Activated T-helper 2 cell treated with anti-CD3 and anti-CD28 coated beads, Interferon-gamma antibody, Interleukin-2, Interleukin-4, amounts not matched to agents 10 μg/mL and 5 μg/mL and 100 μg/mL, durations not matched to agents 14 hours and 24 hours and 36 hours (primary cell): ENCODE data around the gene ATP6V1A. TPM values are rescaled to one million over a fixed set of nuclear protein-coding genes. Genes with fewer than 3 reads are reported as not detected.
"Not testable (repeated sequence)": the region's sequence is repeated elsewhere in the genome, so short reads cannot be mapped to it uniquely, and the experiment has no call there.

Experiments
- DNase-seq: peaks from one replicate; pipeline ENCODE4 v3.0.0; 2021; ENCODE audit warnings: low spot score
- H3K27ac Mint-ChIP-seq: one replicate; pipeline ENCODE4 v1.8.0; 2021; ENCODE audit warnings: mixed read lengths
- H3K27me3 Mint-ChIP-seq: one replicate; pipeline ENCODE4 v1.8.0; 2021; ENCODE audit warnings: low read depth, mixed read lengths
- H3K36me3 Mint-ChIP-seq: one replicate; pipeline ENCODE4 v1.8.0; 2021; ENCODE audit warnings: low read depth, mixed read lengths
- H3K4me1 Mint-ChIP-seq: one replicate; pipeline ENCODE4 v1.8.0; 2021; ENCODE audit warnings: low read depth, mixed read lengths
- H3K4me3 Mint-ChIP-seq: one replicate; pipeline ENCODE4 v1.8.0; 2021; ENCODE audit warnings: low read depth, mild to moderate bottlenecking, moderate library complexity, mixed read lengths
- H3K9me3 Mint-ChIP-seq: one replicate; pipeline ENCODE4 v1.8.0; 2021; ENCODE audit warnings: mixed read lengths
- intact Hi-C: fragments of 100-400 bp; cut with micrococcal nuclease; formaldehyde crosslinking; loops from one replicate; pipeline ENCODE4 v1.15.1; 2023
- total RNA-seq: library from RNA; stranded (reverse); gene quantifications from 2 replicates; pipeline ENCODE4 v1.2.3, GENCODE V29; 2022

The ATP6V1A gene
- total RNA-seq, 1 donor from 2014 or later, result 35.7 TPM

DNA sequence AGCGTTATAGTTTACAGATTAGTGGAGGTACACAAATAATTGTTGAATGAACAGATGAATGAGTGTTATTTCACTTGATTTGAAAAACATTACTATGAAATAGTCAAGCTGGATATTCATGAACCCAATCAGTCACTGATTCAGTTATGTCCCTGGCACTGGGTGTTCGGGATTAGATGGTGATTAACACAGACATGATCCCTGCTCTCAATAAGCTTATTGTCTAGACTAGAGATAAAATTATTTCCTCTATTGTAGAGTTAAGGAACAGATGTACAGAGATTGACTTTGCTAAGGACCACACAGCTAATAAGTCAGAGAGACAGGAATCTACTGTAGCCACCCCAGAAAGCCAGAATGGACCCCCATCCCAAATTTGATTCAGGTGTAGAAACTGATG lies 92.7 kb downstream of the ATP6V1A start:
- intact Hi-C loops, result loop anchor here (2.0 kb wide), 1 partner anchor 217 kb away; the partner anchor contains the start of genes CCDC191 and QTRT2
- no peaks in the 10 kb centered on the region for H3K36me3 Mint-ChIP-seq
- peak overlapping the region; percentile 76 for H3K4me3 Mint-ChIP-seq
- H3K9me3 Mint-ChIP-seq, result no peaks in the 10 kb centered on the region
- H3K27ac Mint-ChIP-seq, result no peak overlapping the region
- DNase-seq, result no peak
- H3K27me3 Mint-ChIP-seq, result peaks cover 5% of the 10 kb centered on the region
- peaks cover 8% of the 10 kb centered on the region for H3K4me1 Mint-ChIP-seq

DNA sequence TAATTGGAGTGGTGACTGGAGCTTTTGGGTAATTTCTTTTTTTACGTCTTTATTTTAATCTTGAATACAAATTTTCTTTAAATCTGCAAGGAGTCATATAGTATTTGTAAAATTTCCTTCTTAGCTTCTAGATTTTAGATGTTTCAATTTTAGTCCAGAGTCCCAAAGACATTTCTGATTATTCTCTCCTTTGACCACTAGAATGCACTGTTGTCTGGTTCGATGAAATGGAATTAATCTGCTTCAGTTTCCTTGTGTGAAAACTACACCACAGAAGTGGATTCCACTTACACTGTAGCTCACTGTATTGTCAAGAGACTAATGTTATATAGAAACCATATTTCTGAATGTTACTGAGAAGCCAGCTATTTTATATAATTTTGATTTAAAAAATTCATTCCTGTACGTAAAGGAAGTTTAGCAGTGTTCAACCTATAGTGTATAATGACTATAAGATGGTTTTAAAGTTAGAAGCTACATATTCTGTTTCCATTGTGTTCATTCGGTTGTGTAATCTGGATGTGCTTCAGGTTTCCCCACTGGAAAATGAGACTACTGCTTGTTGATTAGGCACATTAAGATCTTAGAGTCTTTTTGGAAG lies 97.9 kb downstream of the ATP6V1A start:
- Mint-ChIP-seq H3K27ac (no peak overlapping the region), H3K36me3 (no peaks in the 10 kb centered on the region), H3K9me3 (no peaks in the 10 kb centered on the region), H3K27me3 (peaks cover 2% of the 10 kb centered on the region), H3K4me3 (no peak overlapping the region), H3K4me1 (no peaks in the 10 kb centered on the region)
- DNase-seq, result no peak
- intact Hi-C loops, result loop anchor here (10.0 kb wide), 1 partner anchor 310 kb away; no protein-coding TSS in a partner anchor

DNA sequence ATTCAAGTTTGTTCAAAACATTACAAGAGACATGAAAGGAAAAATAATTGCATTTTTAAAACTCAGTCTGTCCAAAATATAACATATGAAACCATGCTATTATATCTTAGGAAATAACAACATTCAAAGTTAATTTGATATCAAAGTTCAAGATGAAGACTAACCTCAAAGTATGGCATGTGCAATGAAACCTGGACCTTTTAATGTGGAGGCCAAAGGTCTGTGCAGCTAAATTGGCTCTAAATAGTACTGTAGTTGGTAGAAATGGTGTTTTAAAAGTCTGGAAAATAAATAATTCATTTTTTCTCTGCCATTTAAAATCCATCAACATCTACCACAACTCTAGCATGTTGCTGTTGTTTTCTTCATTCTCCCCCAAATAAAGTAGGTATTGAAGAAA lies 100.4 kb downstream of the ATP6V1A start:
- no peaks in the 10 kb centered on the region for H3K36me3 Mint-ChIP-seq
- no peak overlapping the region for H3K4me3 Mint-ChIP-seq
- H3K27me3 Mint-ChIP-seq, result peaks cover 2% of the 10 kb centered on the region
- H3K9me3 Mint-ChIP-seq, result no peaks in the 10 kb centered on the region
- H3K27ac Mint-ChIP-seq, result no peak overlapping the region
- DNase-seq, result no peak
- no peaks in the 10 kb centered on the region for H3K4me1 Mint-ChIP-seq
- intact Hi-C loops, result loop anchor here (10.0 kb wide), 1 partner anchor 308 kb away; no protein-coding TSS in a partner anchor

DNA sequence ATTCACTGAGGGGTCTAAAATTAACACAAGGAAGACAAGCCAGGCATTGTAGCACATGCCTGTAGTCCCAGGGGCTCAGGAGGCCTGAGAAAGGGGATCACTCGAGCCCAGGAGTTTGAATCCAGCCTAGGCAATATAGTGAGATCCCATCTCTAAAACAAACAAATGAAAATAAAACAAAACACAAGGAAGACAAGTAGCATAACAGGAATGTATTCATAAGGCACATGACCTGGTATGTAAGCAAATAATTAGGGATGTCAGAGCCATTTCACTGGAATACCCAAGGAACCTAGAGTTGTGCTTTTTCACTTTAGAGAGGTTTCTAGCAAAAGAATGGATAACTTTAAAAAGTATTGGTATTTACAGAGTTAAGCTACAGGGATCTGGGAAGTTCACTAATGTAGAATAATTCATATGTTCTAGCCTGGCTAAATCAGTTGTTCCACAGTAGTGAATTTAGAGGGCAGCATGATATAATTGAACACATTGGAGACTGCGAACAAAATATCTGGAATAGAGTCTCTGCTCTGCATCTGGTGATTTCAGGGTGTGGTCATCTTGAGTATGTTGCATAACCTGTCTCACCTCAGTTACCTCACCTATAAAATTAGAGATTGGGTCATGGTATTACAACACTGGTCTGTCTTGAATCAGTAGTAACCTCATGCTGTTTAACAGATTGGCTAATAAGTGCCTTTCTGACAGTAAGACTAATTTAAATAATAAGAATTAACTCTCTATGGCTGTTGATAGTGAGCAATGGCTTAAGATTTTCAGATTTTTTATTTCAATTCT lies 101.0 kb downstream of the ATP6V1A start:
- intact Hi-C loops, result loop anchor here (10.0 kb wide), 1 partner anchor 307 kb away; no protein-coding TSS in a partner anchor
- no peaks in the 10 kb centered on the region for H3K36me3 Mint-ChIP-seq
- H3K9me3 Mint-ChIP-seq, result no peaks in the 10 kb centered on the region
- no peak overlapping the region for H3K27ac Mint-ChIP-seq
- no peak for DNase-seq
- no peak overlapping the region for H3K4me3 Mint-ChIP-seq
- H3K27me3 Mint-ChIP-seq, result no peaks in the 10 kb centered on the region
- H3K4me1 Mint-ChIP-seq, result no peaks in the 10 kb centered on the region

DNA sequence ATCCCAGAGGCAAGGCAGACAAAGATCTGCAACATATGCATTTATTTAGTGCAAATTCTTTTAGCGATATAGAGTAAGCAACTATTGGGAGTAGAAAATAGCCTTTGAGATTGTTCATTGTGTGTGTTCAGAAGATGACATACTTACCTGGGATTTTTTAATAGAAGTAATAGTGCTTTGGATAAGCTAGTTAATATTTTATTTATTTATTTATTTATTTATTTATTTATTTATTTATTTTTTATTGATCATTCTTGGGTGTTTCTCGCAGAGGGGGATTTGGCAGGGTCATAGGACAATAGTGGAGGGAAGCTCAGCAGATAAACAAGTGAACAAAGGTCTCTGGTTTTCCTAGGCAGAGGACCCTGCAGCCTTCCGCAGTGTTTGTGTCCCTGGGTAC lies 102.2 kb downstream of the ATP6V1A start:
- H3K4me3 Mint-ChIP-seq, H3K9me3 Mint-ChIP-seq: not testable (repeated sequence)
- intact Hi-C loops, result loop anchor here (10.0 kb wide), 1 partner anchor 306 kb away; no protein-coding TSS in a partner anchor

DNA sequence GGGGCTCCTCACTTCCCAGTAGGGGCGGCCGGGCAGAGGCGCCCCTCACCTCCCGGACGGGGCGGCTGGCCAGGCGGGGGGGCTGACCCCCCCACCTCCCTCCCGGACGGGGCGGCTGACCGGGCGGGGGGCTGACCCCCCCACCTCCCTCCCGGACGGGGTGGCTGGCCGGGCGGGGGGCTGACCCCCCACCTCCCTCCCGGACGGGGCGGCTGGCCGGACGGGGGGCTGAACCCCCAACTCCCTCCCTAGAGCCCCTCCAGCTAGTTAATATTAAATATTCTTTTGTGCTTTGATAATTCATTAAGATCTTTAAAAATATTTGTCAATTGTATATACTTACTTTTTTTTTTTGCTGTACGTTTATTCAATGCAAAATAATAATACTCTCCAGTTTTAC lies 103.0 kb downstream of the ATP6V1A start:
- not testable (repeated sequence) for H3K4me3 Mint-ChIP-seq, H3K27me3 Mint-ChIP-seq, DNase-seq, H3K27ac Mint-ChIP-seq, H3K36me3 Mint-ChIP-seq, H3K9me3 Mint-ChIP-seq, H3K4me1 Mint-ChIP-seq
- intact Hi-C loops, result loop anchor here (10.0 kb wide), 1 partner anchor 305 kb away; no protein-coding TSS in a partner anchor

More for the DNA sequence above, 102.2 kb downstream of the ATP6V1A start:
- not testable (repeated sequence) for H3K27ac Mint-ChIP-seq, DNase-seq, H3K27me3 Mint-ChIP-seq, H3K36me3 Mint-ChIP-seq, H3K4me1 Mint-ChIP-seq

DNA sequence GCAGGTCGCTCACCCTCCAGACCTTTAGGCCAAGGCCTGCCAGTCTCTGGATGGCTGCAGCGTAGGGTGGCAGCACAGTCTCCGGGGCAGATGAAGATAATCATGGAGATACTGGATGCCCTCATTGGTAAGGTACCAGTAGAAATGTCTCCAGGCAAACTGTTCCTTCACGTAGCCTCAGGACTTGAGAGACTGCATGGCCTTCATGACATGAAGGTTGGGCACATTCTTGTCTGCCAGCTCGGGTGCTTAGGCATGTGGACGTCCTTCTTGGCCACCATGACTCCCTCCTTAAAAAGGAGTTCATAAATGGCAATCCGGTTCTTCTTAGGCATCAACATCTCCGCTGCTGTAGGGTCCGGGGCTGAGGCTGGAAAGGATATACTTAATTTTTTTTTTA lies 103.6 kb downstream of the ATP6V1A start:
- DNase-seq, H3K4me1 Mint-ChIP-seq, H3K9me3 Mint-ChIP-seq, H3K27ac Mint-ChIP-seq, intact Hi-C loops, H3K27me3 Mint-ChIP-seq, H3K36me3 Mint-ChIP-seq, H3K4me3 Mint-ChIP-seq: not testable (repeated sequence)

DNA sequence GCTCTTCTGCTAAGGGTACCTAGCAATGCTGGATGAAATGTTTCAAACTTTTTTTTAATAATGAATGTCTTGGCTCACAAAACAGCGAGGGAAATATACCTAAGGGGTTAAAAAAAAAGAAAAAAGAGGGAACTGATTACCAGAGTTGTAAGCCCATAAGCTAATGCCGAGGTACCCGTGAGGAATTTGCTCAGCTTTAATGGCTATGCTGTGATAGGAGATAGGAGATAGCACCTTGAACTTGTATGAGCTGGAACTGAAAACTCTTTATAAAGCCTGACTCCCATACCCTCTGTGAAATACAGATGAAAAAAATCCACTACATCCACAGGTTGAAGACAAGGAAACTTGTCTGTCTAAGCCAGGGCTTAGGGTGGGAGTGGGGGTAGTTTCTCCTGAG lies 105.7 kb downstream of the ATP6V1A start:
- no peaks in the 10 kb centered on the region for H3K9me3 Mint-ChIP-seq
- H3K36me3 Mint-ChIP-seq, result no peaks in the 10 kb centered on the region
- H3K27me3 Mint-ChIP-seq, result peaks cover 1% of the 10 kb centered on the region
- DNase-seq, result no peak
- H3K27ac Mint-ChIP-seq, result no peak overlapping the region
- intact Hi-C loops, result no loop called here
- no peaks in the 10 kb centered on the region for H3K4me1 Mint-ChIP-seq
- H3K4me3 Mint-ChIP-seq, result no peak overlapping the region

Other genes with a start within 250 kb of the ATP6V1A start
- gene SPICE1, start 231.9 kb upstream of the ATP6V1A start, total RNA-seq, result 20.5 and 23.7 TPM in 2 replicates
- 10.2 and 11.7 TPM in 2 replicates for gene SIDT1, start 214.5 kb upstream of the ATP6V1A start, total RNA-seq
- 13.9 and 15.6 TPM in 2 replicates for gene USF3, start 50.4 kb upstream of the ATP6V1A start, total RNA-seq
- 129 and 134 TPM in 2 replicates for gene NAA50, start 786 bp upstream of the ATP6V1A start, total RNA-seq
- 0.37 and 0.87 TPM in 2 replicates for gene GRAMD1C, start 91.8 kb downstream of the ATP6V1A start, total RNA-seq
- gene ZDHHC23, start 201.0 kb downstream of the ATP6V1A start, total RNA-seq, result 2.6 and 2.9 TPM in 2 replicates